Endodermal cell (in vitro differentiated cells): ENCODE data around the gene GAS2. TPM values are rescaled to one million over a fixed set of nuclear protein-coding genes. Genes with fewer than 3 reads are reported as not detected.

Experiments used
- DNase-seq: peaks from one replicate; pipeline ENCODE4 v3.0.0-alpha.2; 2017
- H3K27ac ChIP-seq: 2 replicates; pipeline ENCODE4 v1.5.1; 2013; ENCODE audit warnings: mild to moderate bottlenecking, low read depth, low read length, moderate library complexity
- H3K27me3 ChIP-seq: 2 replicates; pipeline ENCODE4 v1.6.1; 2013; ENCODE audit warnings: mild to moderate bottlenecking, low read length, moderate library complexity; ENCODE audit not compliant: insufficient read depth, control insufficient read depth, poor library complexity, severe bottlenecking
- H3K36me3 ChIP-seq: 2 replicates; pipeline ENCODE4 v1.7.0; 2013; ENCODE audit warnings: mild to moderate bottlenecking, low read length, moderate library complexity; ENCODE audit not compliant: control insufficient read depth, insufficient read depth
- H3K4me1 ChIP-seq: one replicate; pipeline ENCODE4 v1.7.0; 2013; ENCODE audit warnings: low read length; ENCODE audit not compliant: control insufficient read depth, insufficient read depth
- H3K4me3 ChIP-seq: 2 replicates; pipeline ENCODE4 v1.5.1; 2013; ENCODE audit warnings: mild to moderate bottlenecking, low read length, moderate library complexity
- H3K9ac ChIP-seq: 2 replicates; pipeline ENCODE4 v1.6.1; 2013; ENCODE audit warnings: mild to moderate bottlenecking, low read length, moderate library complexity; ENCODE audit not compliant: poor library complexity, severe bottlenecking; ENCODE audit errors: extremely low read depth
- H3K9me3 ChIP-seq: 2 replicates; pipeline ENCODE4 v1.6.1; 2013; ENCODE audit warnings: mild to moderate bottlenecking, low read length, moderate library complexity; ENCODE audit not compliant: control insufficient read depth
- H3K27ac Mint-ChIP-seq: 2 replicates; pipeline ENCODE4 v1.8.0; 2020; ENCODE audit warnings: mixed read lengths
- H3K27me3 Mint-ChIP-seq: 2 replicates; pipeline ENCODE4 v1.8.0; 2021; ENCODE audit warnings: mild to moderate bottlenecking, mixed read lengths; ENCODE audit not compliant: insufficient read depth
- H3K36me3 Mint-ChIP-seq: 2 replicates; pipeline ENCODE4 v1.8.0; 2020; ENCODE audit warnings: low read depth, mixed read lengths
- H3K4me1 Mint-ChIP-seq: 2 replicates; pipeline ENCODE4 v1.8.0; 2020; ENCODE audit warnings: mixed read lengths
- H3K4me3 Mint-ChIP-seq: 2 replicates; pipeline ENCODE4 v1.8.0; 2020; ENCODE audit warnings: mild to moderate bottlenecking, moderate library complexity, mixed read lengths
- H3K9me3 Mint-ChIP-seq: 2 replicates; pipeline ENCODE4 v1.8.0; 2020; ENCODE audit warnings: mild to moderate bottlenecking, mixed read lengths
- CTCF ChIP-seq: fragments of 200-600 bp; sonication (generic); conservative IDR thresholded peaks from 2 replicates; pipeline ENCODE4 v1.5.0; 2021; ENCODE audit warnings: antibody characterized with exemption, mild to moderate bottlenecking
- WGBS, 2 experiments: methylation state at CpG; one replicate each; pipeline versions ENCODE4 v1.1.5 to v1.1.7; 2013; ENCODE audit warnings: missing lambda C conversion rate in 2 of 2, mixed read lengths in 1 of 2; ENCODE audit not compliant: insufficient coverage in 1 of 2, insufficient read length in 1 of 2; 5-methylcytosine and 5-hydroxymethylcytosine counted together
- total RNA-seq, 2 donors: library from RNA; stranded (reverse); fragmentation: NEBNext Ultra II Directional in 1 of 2; extraction: Animal tissue kit (Norgen Biotek cat#: 25700) in 1 of 2; gene quantifications; 2 replicates in 1 of 2; 3 replicates in 1 of 2; pipeline ENCODE4 v1.2.1, GENCODE V29; 2021

Gene GAS2
- total RNA-seq, 2 donors from 2014 or later: 3.0 to 4.1 TPM

DNA sequence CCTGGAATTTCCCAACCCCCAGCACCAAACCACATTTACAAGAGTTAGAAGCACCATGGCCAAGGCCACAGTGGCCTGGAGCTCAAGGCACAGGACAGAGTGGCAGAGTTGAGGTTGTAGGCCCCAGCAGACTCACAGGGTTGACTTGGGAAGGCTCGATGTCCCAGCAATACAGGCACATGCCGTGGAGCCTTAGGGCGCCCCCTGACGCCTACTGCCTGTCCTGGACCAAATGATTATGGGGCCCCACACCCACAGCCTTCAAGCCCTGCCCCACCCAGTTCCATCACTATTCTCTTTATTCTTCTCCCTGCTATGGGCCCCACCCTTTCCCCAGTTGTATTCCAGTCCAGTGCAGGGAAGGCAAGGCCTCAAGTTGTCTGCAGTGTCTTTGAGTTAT lies 193.8 kb downstream of the GAS2 start, which contains the start of gene CCDC179:
TSS of gene CCDC179 (minus strand) at position 234 of the 400 bp plus-strand sequence. CDS start at position 181, 53 bp downstream.
- Mint-ChIP-seq H3K27me3 (no peaks in the 10 kb centered on the region), H3K4me3 (no peak within 1 kb of the TSS), H3K36me3 (no peaks in the 10 kb centered on the region), H3K9me3 (no peaks in the 10 kb centered on the region), H3K27ac (no peak within 1 kb of the TSS), H3K4me1 (no peaks in the 10 kb centered on the region)
- Histone ChIP-seq H3K36me3 (no peaks in the 10 kb centered on the region), H3K27me3 (no peaks in the 10 kb centered on the region), H3K9me3 (no peaks in the 10 kb centered on the region), H3K9ac (no peak within 1 kb of the TSS), H3K4me3 (no peak within 1 kb of the TSS), H3K27ac (no peak within 1 kb of the TSS), H3K4me1 (no peaks in the 10 kb centered on the region)
- 86 to 87% methylated on average over 4 of the region's 4 CpGs for WGBS, 2 experiments
- DNase-seq: no peak
- TF ChIP-seq CTCF: no peak

Other genes starting within 250 kb of the GAS2 start
- 10 to 100 TPM; 19.7 to 28.7 TPM for gene FANCF, start 40.8 kb upstream of the GAS2 start, total RNA-seq
- 10 to 100 TPM in 1 of 2 donors, 1 to 10 TPM in 1; 9.8 to 22.6 TPM for gene SVIP, start 163.2 kb downstream of the GAS2 start, total RNA-seq
- not detected for gene CCDC179, start 193.9 kb downstream of the GAS2 start, total RNA-seq